SHP77 treated with DMSO at 0.1 percent for 48 hours (cell line): Measurements from ENCODE around the gene TNFRSF25.

Experiments used
- DNase-seq: peaks from one replicate; lab custom pipeline; 2025; lab: John Stamatoyannopoulos, UW

The TNFRSF25 gene

DNA sequence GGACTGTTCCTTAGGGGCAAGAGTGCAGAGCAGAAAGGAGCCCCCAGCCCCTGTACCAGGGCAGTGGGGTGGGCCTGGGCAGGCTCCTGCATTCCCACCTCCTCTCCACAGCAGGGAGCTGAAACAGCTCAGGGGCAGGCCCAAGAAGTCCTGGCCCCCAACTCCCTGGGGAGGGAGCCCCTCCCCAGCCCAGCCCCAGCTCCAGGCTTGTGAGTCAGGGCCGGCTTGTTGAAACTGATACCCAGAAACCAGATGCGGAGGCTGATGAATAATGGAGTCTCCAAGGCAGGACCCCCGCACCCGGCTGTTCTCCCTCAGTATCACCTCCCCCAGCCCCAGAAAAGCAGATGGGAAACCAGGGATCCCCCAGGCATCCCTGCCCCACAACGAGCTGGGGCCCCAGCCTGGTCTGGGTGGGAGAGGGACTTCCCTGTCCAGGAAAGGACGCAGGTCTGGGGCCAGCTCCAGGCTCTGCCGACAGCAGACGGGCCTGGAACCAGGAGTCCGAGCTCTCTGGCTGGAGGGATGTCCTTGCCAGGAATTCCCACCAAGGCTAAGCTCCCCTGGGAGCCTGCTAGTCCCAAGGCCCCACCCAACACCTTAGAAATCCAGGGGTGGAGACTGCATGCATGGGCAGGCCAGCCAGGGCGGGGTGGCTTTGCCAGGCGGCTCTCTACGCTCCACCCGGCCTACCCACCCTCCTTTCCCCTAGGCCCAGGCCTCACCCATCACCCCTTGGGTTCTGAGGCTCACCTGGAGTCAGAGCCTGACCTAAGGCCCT, 22.8 kb upstream of the TNFRSF25 start:
- no peak for DNase-seq

DNA sequence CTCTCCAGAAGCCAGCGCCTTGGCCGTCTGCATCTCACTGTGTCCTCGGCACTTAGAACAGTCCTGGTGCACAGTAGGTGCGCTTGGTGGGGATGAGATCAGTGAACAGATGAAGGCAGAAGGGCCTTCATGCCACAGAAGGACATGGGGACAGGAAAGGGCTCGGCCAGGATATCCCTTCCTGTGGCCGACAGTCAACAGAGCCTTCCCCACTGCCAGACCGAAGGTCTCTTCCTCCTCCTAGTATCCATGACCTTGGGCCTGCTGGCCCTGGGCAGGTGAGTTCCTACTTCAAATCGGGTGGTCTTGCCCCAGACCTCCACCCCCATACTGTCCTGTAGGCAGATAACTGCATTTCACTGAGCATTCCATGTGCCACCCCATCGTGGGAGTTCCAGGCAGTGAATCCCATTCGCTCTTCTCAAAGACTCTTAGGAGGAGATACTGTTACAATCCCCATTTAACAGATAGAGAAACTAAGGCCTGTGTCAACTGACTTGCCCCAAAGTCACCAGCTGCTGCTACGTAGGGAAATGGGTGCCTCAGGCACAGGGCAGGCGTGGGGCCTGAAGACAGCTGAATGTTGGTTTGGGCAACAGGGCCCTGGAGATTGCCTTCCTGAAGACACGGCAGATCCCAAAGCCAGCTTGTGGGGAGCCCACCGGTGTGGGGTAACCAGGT, 22.0 kb upstream of the TNFRSF25 start:
- DNase-seq = no peak

DNA sequence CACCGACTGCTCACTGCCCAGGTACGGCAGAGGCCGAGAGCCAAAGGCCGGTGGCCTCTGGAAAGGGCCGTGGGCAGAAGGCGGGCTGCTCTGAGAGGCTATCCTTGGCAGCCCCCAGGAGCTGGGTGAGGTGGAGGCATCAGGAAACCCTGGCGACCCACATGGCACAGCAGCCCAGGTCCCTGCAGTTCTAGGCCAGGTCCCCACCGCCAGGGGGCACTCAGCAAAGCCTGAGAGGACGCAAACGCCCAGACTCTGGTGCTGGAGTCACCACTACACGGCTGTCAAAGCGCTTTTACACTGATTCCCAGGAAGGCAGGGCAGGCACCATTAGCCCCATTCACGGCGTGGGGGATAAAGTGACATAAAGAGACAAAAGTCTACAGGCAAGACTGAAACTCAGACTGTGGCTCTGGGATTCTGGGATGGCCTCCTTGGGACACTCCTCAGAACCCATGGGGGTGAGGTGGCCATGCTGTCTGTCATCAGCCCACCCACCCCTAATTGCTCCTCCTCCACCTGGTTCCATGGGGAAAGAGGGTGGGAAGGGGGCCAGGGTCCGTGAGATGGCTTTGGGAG, 20.5 kb upstream of the TNFRSF25 start:
- peak; percentile 55 for DNase-seq

DNA sequence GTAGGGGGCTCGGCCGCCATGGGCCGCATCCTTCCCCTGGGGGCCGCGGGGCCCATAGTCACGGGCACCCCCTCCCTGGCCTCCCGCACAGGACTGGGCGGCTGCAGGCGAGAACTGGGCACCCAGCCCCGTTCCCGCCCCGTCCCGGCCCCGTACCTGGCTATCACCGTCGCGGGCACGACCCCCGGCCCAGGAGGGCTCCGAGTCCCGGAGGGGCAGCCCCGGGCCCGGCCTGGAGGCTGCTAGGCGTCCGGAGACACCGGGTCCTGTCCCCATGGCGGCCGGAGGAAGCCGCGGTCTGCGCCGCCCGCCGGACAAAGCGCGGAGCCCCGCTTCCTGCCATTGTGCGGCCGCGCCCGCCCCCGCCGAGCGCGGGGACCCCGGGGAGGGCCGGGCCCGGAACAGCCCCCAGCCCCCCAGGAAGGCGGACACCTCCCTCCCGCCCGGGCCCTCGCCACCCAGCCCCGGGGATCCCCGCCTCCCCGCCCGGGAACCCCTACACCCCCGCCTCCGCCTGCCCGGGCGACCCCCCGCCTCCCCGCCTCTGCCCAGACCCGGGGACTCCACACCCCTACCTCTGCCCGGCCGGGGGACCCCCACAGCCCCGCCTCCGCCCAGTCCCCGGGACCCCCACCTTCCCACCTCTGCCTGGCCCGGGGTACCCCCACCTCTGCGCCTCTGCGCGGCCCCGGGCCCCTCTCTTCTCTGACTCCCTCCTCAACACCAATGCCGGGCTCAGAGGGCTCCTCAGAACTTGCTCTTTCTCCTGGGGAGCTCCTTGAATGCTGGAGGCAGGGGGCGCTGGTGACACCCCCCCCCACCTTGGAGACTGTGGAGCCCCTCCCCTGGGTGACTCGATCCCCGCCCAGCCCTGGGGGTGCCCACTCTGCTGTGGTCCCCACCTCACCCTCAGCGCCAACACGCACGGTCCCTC, 19.5 kb upstream of the TNFRSF25 start:
- DNase-seq = no peak

DNA sequence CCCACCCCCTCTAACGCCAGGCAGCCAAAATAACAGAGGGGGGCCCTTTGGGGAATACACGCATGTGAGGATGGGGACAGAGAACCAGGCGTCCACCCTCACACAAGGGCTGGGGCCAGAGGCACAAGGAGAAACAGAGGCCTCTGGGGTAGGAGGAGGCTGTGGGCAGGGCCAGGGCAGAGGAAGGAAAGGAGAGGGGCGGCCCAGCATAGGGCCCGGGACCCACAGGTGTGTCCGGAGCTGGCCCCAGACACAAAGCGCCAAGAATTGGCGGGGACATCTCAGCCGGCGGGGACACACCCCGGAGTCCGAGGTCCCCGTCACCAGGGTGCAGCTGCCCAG, 18.8 kb upstream of the TNFRSF25 start:
- no peak for DNase-seq

DNA sequence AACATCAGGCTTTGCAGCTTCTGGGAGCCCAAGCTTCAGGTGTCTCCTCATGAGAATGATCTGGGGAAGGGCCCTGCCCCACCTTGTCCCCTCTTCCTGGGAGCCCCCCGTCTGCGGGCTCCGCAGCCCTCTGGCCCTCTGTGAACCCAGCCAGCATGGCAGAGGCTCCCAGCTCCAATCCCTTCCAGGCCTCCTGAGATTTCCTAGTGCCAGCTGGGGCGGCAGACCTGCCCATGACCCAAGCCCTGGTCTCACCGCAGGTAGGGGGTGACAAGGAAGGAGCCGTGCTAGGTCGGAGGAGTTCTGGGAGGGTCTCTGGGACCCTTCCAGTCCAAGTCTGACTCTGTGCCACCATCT, 17.8 kb upstream of the TNFRSF25 start:
- no peak for DNase-seq

DNA sequence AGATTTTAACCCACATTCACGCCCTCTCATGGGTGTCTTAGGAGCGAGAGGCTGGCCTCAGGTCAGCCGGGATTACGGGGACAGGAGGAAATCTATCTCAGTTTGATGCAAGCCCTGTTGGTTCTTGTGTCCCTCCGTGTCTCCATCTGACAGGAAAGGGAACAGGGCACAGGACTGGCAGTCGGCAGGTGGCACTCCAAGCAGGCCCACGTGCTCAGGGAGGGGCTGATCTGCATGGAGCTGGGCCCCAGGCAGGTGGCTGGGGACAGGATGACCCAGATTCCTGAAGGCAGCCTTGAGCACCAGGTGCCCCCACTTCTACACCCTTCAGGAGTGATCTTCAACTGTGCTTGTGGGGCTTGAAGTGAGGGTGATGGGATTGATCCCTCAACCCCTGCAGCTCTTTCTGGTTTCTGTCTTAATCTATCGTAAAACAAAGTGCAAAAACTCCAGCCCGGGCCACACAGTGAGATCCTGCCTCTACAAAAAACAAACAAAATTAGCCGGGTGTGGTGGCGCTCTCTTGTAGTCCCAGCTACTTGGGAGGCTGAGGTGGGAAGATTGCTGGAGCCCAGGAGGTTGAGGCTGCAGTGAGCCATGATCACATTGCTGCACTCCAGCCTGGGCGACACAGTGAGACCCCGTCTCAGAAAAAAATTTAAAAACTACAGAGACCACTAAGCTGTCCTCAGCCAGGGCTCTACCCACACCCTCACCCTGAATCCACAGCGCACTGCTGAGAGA, 17.2 kb upstream of the TNFRSF25 start:
- peak; percentile 45 for DNase-seq

DNA sequence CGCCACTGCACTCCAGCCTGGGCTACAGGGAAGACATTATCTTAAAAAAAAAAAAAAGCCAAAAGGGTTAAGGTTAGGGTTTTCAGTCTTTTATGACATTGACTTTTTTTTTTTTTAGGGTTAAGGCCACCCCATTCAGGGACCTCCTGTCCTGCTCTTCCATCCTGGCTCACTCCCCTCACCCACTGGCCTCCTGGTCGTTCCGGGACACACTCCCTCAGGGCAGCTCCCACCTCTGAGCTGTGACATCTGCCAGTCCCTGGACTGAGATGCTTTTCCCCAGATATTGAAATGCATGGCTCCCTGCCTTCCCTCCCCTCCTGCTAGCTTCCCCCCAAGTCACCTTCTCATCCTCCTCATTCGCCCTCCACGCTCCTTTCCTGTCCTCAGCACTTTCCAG, 15.8 kb upstream of the TNFRSF25 start:
- DNase-seq = no peak

DNA sequence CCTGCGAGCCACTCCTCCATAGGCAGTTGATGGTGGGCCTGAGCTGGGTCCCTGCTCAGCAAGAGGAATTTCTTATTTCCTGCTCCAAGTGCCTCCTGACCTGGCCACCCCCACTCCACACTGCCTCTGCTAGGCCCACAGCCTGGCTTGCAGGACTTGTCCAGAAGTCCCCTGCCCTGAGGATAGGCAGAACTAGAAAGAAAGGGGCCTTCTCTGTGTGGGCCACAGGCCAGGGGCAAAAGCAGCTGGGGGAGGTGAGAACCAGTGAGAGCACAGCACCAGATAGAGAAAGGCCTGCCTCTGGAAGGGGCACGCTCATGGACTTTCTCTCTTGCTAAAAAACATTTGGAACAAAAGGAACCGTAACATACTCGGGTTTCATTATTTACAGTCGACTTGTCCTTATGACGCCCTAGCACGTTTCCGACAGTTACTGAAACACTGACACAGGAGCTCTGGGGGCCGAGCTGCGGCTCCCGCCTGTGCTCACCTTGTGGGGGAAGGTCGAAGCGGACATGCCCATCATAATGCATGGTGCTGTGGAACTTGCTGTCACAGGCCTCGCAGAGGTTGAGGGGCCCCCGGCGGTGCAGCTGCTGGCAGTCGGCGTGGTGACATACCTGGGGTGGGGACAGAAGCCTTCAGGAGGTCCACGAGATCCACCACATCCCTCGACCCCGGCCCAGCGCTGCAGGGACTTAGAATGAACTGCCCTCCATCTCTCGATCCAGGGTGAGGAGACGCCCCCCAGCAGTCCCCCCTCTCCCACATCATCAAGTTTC, 11.3 kb upstream of the TNFRSF25 start:
- no peak for DNase-seq

DNA sequence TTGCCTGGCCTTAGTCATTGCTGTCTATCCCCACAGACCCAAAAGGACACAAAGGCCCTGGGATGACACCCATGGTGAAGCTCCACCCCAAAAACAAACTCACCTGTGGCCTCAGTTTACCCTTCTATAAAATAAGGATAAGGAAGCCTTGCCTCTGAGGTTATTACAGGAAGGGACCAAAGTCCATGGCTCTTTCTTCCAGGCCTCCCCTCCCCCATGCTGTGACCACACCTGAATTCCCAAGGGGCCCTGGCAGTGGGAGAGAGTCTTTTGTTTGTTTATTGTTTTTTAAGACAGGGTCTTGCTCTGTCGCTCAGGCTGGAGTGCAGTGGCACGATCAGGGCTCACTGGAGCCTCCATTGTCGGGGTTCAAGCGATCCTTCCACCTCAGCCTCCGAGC, 10.5 kb upstream of the TNFRSF25 start:
- no peak for DNase-seq

DNA sequence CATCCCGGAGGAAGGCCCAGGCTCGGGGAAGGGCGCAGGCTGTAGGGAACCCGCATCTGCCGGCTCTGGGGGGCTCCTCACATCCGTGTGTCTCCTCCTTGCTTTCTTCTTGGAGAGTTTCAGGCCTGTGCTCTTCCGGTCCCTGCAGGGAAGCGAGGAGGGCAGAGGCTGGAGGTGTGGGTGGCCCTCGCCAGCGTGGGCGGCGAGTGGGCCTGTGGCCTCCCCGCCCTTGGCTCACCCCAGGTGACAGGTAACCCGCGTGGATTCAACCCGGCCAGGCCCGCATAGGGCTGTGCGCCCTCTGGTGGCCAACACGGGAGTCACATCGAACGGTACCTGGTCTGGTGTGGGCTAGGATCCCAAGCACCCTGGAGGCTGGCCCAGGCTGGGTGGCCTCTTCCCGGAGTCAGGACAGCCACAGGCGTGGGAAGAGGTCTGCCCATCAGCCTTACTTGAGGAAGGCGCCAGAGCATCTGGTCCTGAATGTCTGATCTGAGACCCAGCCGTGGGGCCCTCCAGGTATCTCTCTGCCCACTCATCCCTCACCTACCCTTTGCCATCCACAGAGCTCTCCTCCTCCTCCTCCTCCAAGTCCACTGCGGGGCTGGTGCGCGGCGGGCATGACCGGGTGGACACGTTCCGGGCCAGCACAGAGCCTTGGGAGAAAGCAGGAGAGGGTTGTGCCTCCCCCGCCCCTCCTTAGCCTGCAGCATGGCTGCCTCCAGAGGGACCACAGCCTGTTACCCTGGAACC, 9.6 kb upstream of the TNFRSF25 start:
- peak; percentile 24 for DNase-seq

DNA sequence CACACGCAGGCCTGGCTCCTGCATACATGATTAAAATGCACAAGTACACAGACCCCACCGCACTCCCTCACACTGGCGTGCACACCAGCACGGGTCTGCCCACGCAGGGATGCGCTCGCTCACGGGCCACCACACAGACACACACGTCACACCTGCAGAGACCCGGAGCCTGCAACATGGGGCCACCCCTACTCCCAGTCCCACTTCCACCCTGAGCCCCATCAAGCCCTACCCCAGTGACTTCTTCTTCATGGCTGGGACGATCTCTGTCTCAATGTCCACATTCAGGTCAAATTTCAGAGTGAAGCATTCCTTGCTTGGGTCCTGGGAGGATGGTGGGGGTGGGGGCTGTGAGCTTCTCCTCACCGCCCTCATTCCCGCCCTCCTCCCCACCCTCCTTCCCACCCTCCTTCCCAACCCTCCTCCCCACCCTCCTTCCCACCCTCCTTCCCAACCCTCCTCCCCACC, 8.9 kb upstream of the TNFRSF25 start:
- no peak for DNase-seq

DNA sequence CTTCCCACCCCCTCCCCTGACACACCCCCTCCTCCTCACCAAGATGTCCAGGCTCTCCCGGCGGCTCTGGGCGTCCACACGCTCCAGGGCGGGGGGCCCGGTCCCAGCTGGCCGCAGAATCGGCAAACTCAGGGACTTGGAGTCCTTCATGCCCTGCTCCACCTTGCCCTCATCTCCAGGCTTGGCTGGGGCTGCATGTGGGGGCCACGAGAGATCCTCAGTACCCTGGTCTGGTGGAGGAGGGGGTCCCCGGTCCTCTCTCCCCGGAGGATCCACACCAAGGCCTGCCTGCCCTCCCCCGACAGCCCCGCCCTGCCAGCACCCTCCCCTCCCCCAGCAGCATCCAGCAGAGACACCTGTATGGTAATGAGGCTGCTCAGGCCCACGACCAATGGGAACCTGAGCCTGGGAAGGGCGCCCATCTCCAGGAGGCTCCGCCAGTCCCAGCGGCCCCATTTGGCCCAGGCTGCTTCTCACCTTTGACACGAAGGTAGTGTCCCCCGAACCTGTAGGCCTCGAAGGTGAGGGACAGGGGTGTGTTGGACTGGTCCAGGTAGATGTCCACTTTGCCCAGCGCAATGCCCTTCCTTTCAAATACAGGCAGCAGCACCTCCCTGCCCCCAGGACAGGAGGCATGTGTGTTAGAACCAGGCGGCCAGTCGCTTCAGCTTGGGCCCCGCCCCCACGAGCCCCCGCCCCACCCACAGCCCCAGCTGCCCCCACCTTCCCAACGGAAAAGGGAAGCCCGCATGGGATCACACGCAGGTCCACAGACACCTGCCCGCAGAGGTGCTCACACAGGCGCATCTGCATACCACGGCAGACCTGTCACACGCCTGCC, 8.2 kb upstream of the TNFRSF25 start:
- peak; percentile 84 for DNase-seq

DNA sequence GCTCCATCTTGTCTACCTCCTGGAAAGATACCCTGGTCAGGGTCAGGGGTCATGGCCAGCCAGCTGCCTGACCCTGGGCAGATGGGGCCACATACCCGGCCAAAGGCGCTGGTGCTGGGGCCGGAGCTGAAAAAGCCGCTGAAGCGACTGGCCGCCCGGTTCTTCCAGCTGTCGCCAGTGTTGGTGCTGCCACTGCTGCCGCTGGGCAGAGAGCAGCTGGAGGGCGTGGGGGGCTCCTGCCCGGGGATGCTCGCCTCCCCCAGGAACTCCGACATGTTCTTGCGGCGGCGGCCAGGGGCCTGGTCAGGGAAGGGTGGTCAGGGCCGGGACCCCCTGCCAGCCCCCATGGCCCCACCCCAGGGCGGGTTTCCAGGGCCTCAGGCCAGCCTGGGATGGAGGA, 7.2 kb upstream of the TNFRSF25 start:
- DNase-seq = no peak

DNA sequence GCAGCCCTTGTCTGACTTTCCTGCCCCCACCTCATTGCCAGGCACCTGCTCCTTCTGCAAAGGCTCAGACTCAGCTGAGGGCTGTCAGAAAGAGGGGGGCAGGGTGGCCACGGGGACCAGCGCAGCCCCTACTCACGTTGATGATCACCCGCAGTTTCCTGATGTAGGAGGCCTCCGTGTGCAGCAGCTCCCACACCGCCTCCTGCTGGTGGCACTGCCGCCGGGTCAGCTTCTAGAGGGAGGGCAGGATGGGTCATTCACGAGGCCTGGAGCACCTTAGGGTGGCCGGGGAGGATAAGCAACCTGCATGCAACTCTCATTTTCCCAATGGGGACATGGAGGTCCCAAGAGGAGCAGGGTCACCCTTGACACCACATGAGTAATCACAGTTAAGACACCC, 6.4 kb upstream of the TNFRSF25 start:
- DNase-seq = no peak

DNA sequence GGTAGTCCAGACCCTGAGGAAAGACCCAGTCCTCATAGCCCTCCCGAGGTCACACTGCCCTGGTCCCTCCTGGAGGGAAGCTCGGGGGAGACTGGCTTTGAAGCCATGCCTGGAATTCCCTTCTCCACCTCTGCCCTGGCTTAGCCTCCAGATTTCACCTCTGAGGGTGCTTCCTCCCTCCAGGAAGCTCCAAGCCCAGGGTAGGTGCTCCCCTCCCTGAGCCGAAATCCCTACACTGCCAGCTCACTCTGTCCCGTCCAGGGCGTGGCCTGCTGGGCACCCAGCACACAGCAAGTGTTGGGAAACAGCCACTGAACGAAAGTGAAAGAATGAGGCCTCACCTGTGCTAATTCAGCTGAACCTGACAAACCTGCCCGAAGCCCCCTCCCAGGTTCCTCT, 6.0 kb upstream of the TNFRSF25 start:
- no peak for DNase-seq

DNA sequence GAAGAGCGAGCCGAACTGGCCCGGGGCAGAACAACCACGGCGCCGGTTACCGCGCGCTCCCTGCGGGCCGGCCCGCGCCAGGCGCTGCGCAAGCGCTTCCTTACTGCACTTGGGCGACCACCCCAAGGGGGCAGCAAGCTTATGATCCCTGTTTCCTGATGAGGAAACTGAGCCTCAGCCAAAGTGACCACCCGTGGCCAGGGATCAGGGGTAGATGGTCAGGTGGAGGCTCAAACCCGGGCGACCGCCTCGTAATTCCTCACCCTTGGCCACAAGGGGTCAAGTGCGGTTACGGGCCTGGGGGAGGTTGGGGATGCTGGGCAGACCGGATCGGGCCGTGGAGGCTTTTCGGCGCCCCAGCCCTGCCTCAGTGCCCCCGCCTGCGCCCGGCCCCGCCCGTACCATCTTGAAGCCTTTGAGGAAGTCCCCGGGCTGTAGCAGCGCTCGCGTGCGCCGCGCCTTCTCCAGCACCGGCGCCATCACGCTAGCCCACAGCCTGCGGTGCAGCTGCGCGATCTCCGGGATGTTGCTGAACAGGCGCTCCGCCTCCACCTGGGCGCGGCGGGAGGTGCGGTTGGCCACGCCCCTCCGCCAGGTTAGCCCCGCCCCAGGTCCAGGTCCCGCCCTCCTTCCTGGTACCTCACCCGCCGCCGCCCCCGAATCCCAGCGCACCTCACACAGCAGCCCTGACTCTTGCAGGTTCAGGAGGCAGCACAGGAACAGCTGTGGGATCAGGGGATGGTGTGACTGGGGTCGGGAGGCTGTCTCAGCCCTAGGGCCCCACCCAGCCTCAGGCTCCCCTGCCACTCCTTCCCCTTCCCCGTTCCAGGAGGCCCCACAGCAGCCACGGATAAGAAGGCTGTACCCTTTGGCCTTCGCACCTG, 5.4 kb upstream of the TNFRSF25 start:
- no peak for DNase-seq
